ENCODE results near the gene GSTM4. TPM values are rescaled to one million over a fixed set of nuclear protein-coding genes. Genes with fewer than 3 reads are reported as not detected.

The GSTM4 gene
- polyA plus RNA-seq, result 10 to 100 TPM; 22.9 to 26.4 TPM

- no peaks in the 10 kb centered on the region for H3K27me3 ChIP-seq (ENCODE audit: control insufficient read depth in 1 of 2, insufficient read depth in 2 of 2, low read length in 2 of 2)
- H3K27ac ChIP-seq (ENCODE audit: low read depth in 2 of 2, low read length in 1 of 2), result peak within 1 kb of the TSS; percentile 88
- H3K9me3 ChIP-seq (ENCODE audit: control insufficient read depth in 2 of 2, insufficient read depth in 1 of 2, low read depth in 1 of 2, low read length in 1 of 2), result no peaks in the 10 kb centered on the region
- WGBS, 2 donors, result 1 to 3% methylated on average over 54 of the region's 54 CpGs
- H3K36me3 ChIP-seq (ENCODE audit: control insufficient read depth in 2 of 2, insufficient read depth in 2 of 2, low read length in 1 of 2), result peaks cover 0 to 6% of the 10 kb centered on the region in 2 donors
- H3K4me1 ChIP-seq (ENCODE audit: control insufficient read depth in 2 of 2, insufficient read depth in 2 of 2, low read length in 1 of 2), result peaks cover 0 to 10% of the 10 kb centered on the region in 2 donors
- peak within 1 kb of the TSS; percentile 71 to 76 for H3K4me3 ChIP-seq (ENCODE audit: low read depth in 1 of 2, low read length in 2 of 2)
These were observed at the start of gene GSTM4 for GRCh38 chr1:109655615-109656519. Gene GSTM4 (plus strand): TSS chr1:109656099. CDS start chr1:109656390, 291 bp downstream.

- H3K9me3 ChIP-seq (ENCODE audit: control insufficient read depth in 2 of 2, insufficient read depth in 1 of 2, low read depth in 1 of 2, low read length in 1 of 2), result no peaks in the 10 kb centered on the region
- 94 to 95% methylated on average over 3 of the region's 3 CpGs for WGBS, 2 donors
- no peaks in the 10 kb centered on the region for H3K36me3 ChIP-seq (ENCODE audit: control insufficient read depth in 2 of 2, insufficient read depth in 2 of 2, low read length in 1 of 2)
These were observed 46.0 kb upstream of the GSTM4 start for GRCh38 chr1:109609881-109610280.

GRCh38 chr1:109610609-109611307 is 45.1 kb upstream of the GSTM4 start:
- H3K4me3 ChIP-seq (ENCODE audit: low read depth in 1 of 2, low read length in 2 of 2), result no peak overlapping the region
- WGBS, 2 donors, result 71 to 84% methylated on average over 3 of the region's 3 CpGs
- no peaks in the 10 kb centered on the region for H3K36me3 ChIP-seq (ENCODE audit: control insufficient read depth in 2 of 2, insufficient read depth in 2 of 2, low read length in 1 of 2)
- no peaks in the 10 kb centered on the region for H3K27me3 ChIP-seq (ENCODE audit: control insufficient read depth in 1 of 2, insufficient read depth in 2 of 2, low read length in 2 of 2)
- no peak overlapping the region for H3K27ac ChIP-seq (ENCODE audit: low read depth in 2 of 2, low read length in 1 of 2)
- H3K4me1 ChIP-seq (ENCODE audit: control insufficient read depth in 2 of 2, insufficient read depth in 2 of 2, low read length in 1 of 2), result peaks cover 0 to 2% of the 10 kb centered on the region in 2 donors
- no peaks in the 10 kb centered on the region for H3K9me3 ChIP-seq (ENCODE audit: control insufficient read depth in 2 of 2, insufficient read depth in 1 of 2, low read depth in 1 of 2, low read length in 1 of 2)

More at GRCh38 chr1:109609881-109610280, 46.0 kb upstream of the GSTM4 start:
- no peak overlapping the region for H3K27ac ChIP-seq (ENCODE audit: low read depth in 2 of 2, low read length in 1 of 2)
- no peak overlapping the region for H3K4me3 ChIP-seq (ENCODE audit: low read depth in 1 of 2, low read length in 2 of 2)
- H3K4me1 ChIP-seq (ENCODE audit: control insufficient read depth in 2 of 2, insufficient read depth in 2 of 2, low read length in 1 of 2), result peaks cover 0 to 2% of the 10 kb centered on the region in 2 donors
- H3K27me3 ChIP-seq (ENCODE audit: control insufficient read depth in 1 of 2, insufficient read depth in 2 of 2, low read length in 2 of 2), result no peaks in the 10 kb centered on the region

GRCh38 chr1:109611308-109611990 is 44.5 kb upstream of the GSTM4 start:
- Histone ChIP-seq H3K9me3 (ENCODE audit: control insufficient read depth in 2 of 2, insufficient read depth in 1 of 2, low read depth in 1 of 2, low read length in 1 of 2) (no peaks in the 10 kb centered on the region), H3K4me1 (ENCODE audit: control insufficient read depth in 2 of 2, insufficient read depth in 2 of 2, low read length in 1 of 2) (peaks cover 0 to 2% of the 10 kb centered on the region in 2 donors), H3K27me3 (ENCODE audit: control insufficient read depth in 1 of 2, insufficient read depth in 2 of 2, low read length in 2 of 2) (no peaks in the 10 kb centered on the region), H3K4me3 (ENCODE audit: low read depth in 1 of 2, low read length in 2 of 2) (no peak overlapping the region), H3K36me3 (ENCODE audit: control insufficient read depth in 2 of 2, insufficient read depth in 2 of 2, low read length in 1 of 2) (no peaks in the 10 kb centered on the region), H3K27ac (ENCODE audit: low read depth in 2 of 2, low read length in 1 of 2) (no peak overlapping the region)
- WGBS, 2 donors, result 93 to 95% methylated on average over 13 of the region's 13 CpGs

GRCh38 chr1:109613361-109614147 is 42.3 kb upstream of the GSTM4 start:
- Histone ChIP-seq H3K4me1 (ENCODE audit: control insufficient read depth in 2 of 2, insufficient read depth in 2 of 2, low read length in 1 of 2) (peaks cover 2% of the 10 kb centered on the region in 2 donors), H3K4me3 (ENCODE audit: low read depth in 1 of 2, low read length in 2 of 2) (no peak overlapping the region), H3K27ac (ENCODE audit: low read depth in 2 of 2, low read length in 1 of 2) (no peak overlapping the region), H3K36me3 (ENCODE audit: control insufficient read depth in 2 of 2, insufficient read depth in 2 of 2, low read length in 1 of 2) (no peaks in the 10 kb centered on the region), H3K27me3 (ENCODE audit: control insufficient read depth in 1 of 2, insufficient read depth in 2 of 2, low read length in 2 of 2) (no peaks in the 10 kb centered on the region), H3K9me3 (ENCODE audit: control insufficient read depth in 2 of 2, insufficient read depth in 1 of 2, low read depth in 1 of 2, low read length in 1 of 2) (no peaks in the 10 kb centered on the region)
- WGBS, 2 donors, result 49 to 50% methylated on average over 7 of the region's 7 CpGs

- no peak overlapping the region for H3K27ac ChIP-seq (ENCODE audit: low read depth in 2 of 2, low read length in 1 of 2)
These were observed 40.0 kb upstream of the GSTM4 start for GRCh38 chr1:109615879-109616278.

GRCh38 chr1:109616391-109616790 is 39.5 kb upstream of the GSTM4 start:
- 73 to 76% methylated on average over 3 of the region's 3 CpGs for WGBS, 2 donors
- Histone ChIP-seq H3K4me1 (ENCODE audit: control insufficient read depth in 2 of 2, insufficient read depth in 2 of 2, low read length in 1 of 2) (peaks cover 2 to 4% of the 10 kb centered on the region in 2 donors), H3K36me3 (ENCODE audit: control insufficient read depth in 2 of 2, insufficient read depth in 2 of 2, low read length in 1 of 2) (no peaks in the 10 kb centered on the region), H3K4me3 (ENCODE audit: low read depth in 1 of 2, low read length in 2 of 2) (no peak overlapping the region), H3K27ac (ENCODE audit: low read depth in 2 of 2, low read length in 1 of 2) (no peak overlapping the region), H3K9me3 (ENCODE audit: control insufficient read depth in 2 of 2, insufficient read depth in 1 of 2, low read depth in 1 of 2, low read length in 1 of 2) (no peaks in the 10 kb centered on the region), H3K27me3 (ENCODE audit: control insufficient read depth in 1 of 2, insufficient read depth in 2 of 2, low read length in 2 of 2) (no peaks in the 10 kb centered on the region)

More at GRCh38 chr1:109615879-109616278, 40.0 kb upstream of the GSTM4 start:
- WGBS, 2 donors, result 58 to 70% methylated on average over 3 of the region's 3 CpGs
- no peaks in the 10 kb centered on the region for H3K36me3 ChIP-seq (ENCODE audit: control insufficient read depth in 2 of 2, insufficient read depth in 2 of 2, low read length in 1 of 2)
- H3K4me3 ChIP-seq (ENCODE audit: low read depth in 1 of 2, low read length in 2 of 2), result no peak overlapping the region
- H3K9me3 ChIP-seq (ENCODE audit: control insufficient read depth in 2 of 2, insufficient read depth in 1 of 2, low read depth in 1 of 2, low read length in 1 of 2), result no peaks in the 10 kb centered on the region
- H3K4me1 ChIP-seq (ENCODE audit: control insufficient read depth in 2 of 2, insufficient read depth in 2 of 2, low read length in 1 of 2), result peaks cover 2% of the 10 kb centered on the region in 2 donors
- no peaks in the 10 kb centered on the region for H3K27me3 ChIP-seq (ENCODE audit: control insufficient read depth in 1 of 2, insufficient read depth in 2 of 2, low read length in 2 of 2)

- peaks cover 2 to 9% of the 10 kb centered on the region in 2 donors for H3K4me1 ChIP-seq (ENCODE audit: control insufficient read depth in 2 of 2, insufficient read depth in 2 of 2, low read length in 1 of 2)
- WGBS, 2 donors, result 42 to 45% methylated on average over 3 of the region's 3 CpGs
These were observed 38.6 kb upstream of the GSTM4 start for GRCh38 chr1:109617291-109617801.

More at GRCh38 chr1:109617291-109617801, 38.6 kb upstream of the GSTM4 start:
- Histone ChIP-seq H3K27ac (ENCODE audit: low read depth in 2 of 2, low read length in 1 of 2) (peak overlapping the region in 1 of 2 donors; percentile 2), H3K27me3 (ENCODE audit: control insufficient read depth in 1 of 2, insufficient read depth in 2 of 2, low read length in 2 of 2) (no peaks in the 10 kb centered on the region), H3K36me3 (ENCODE audit: control insufficient read depth in 2 of 2, insufficient read depth in 2 of 2, low read length in 1 of 2) (no peaks in the 10 kb centered on the region), H3K9me3 (ENCODE audit: control insufficient read depth in 2 of 2, insufficient read depth in 1 of 2, low read depth in 1 of 2, low read length in 1 of 2) (no peaks in the 10 kb centered on the region), H3K4me3 (ENCODE audit: low read depth in 1 of 2, low read length in 2 of 2) (no peak overlapping the region)

Measured in esophagus (tissue), 2 donors.